Osteoblast (primary cell): ENCODE data around the gene HOXB9. TPM values are rescaled to one million over a fixed set of nuclear protein-coding genes. Genes with fewer than 3 reads are reported as not detected.

Source experiments
- DNase-seq: peaks from one replicate; pipeline ENCODE4 v3.0.0; 2011; ENCODE audit warnings: low spot score, mixed read lengths; ENCODE audit not compliant: insufficient read length; ENCODE audit errors: missing footprints
- H2AFZ ChIP-seq: 2 replicates; pipeline ENCODE4 v1.6.0; 2011; ENCODE audit warnings: mild to moderate bottlenecking, low read length
- H3K27ac ChIP-seq: 2 replicates; pipeline ENCODE4 v1.5.1; 2011; ENCODE audit warnings: mild to moderate bottlenecking, low read depth, low read length, moderate library complexity
- H3K27me3 ChIP-seq: 2 replicates; pipeline ENCODE4 v1.6.0; 2012; ENCODE audit warnings: mild to moderate bottlenecking, control low read depth, inconsistent platforms, low read length, moderate library complexity; ENCODE audit not compliant: insufficient read depth
- H3K36me3 ChIP-seq: 2 replicates; pipeline ENCODE4 v1.5.1; 2011; ENCODE audit warnings: mild to moderate bottlenecking, low read length, control low read depth, moderate library complexity; ENCODE audit not compliant: insufficient read depth
- H3K4me1 ChIP-seq: 2 replicates; pipeline ENCODE4 v1.5.1; 2011; ENCODE audit warnings: mild to moderate bottlenecking, low read length, control low read depth, moderate library complexity; ENCODE audit not compliant: insufficient read depth
- H3K4me2 ChIP-seq: 2 replicates; pipeline ENCODE4 v1.6.0; 2011; ENCODE audit warnings: mild to moderate bottlenecking, low read length; ENCODE audit not compliant: insufficient read depth
- H3K4me3 ChIP-seq: fragments of 200-600 bp; sonication (generic); 3 replicates; pipeline ENCODE4 v1.5.1; 2012; ENCODE audit warnings: mild to moderate bottlenecking, low read length, inconsistent platforms; ENCODE audit not compliant: insufficient read depth
- H3K79me2 ChIP-seq: 2 replicates; pipeline ENCODE4 v1.6.0; 2012; ENCODE audit warnings: mild to moderate bottlenecking, low read length, control low read depth, inconsistent platforms; ENCODE audit not compliant: insufficient read depth
- H3K9me3 ChIP-seq: 2 replicates; pipeline ENCODE4 v1.5.1; 2011; ENCODE audit warnings: low read depth, low read length, control low read depth
- H4K20me1 ChIP-seq: 2 replicates; pipeline ENCODE4 v1.6.0; 2012; ENCODE audit warnings: mild to moderate bottlenecking, low read length, control low read depth; ENCODE audit not compliant: insufficient read depth
- CTCF ChIP-seq: IDR thresholded peaks from 2 replicates; pipeline ENCODE4 v1.5.1; 2011; ENCODE audit warnings: mild to moderate bottlenecking, low read depth, low read length, moderate library complexity; ENCODE audit errors: extremely low read depth
- total RNA-seq: library from RNA; depleted of rRNA; stranded (reverse); fragments of >200 nt; gene quantifications from 2 replicates; pipeline ENCODE4 v1.2.3, GENCODE V29; 2012

Gene HOXB9
- total RNA-seq, 1 donor = not detected

GRCh38 chr17:48593840-48594537 lies 32.2 kb downstream of the HOXB9 start:
- H3K79me2 ChIP-seq = no peaks in the 10 kb centered on the region
- peak overlapping the region; percentile 47 for H2AFZ ChIP-seq
- peak overlapping the region; percentile 25 for H3K4me3 ChIP-seq
- peak; percentile 99 for DNase-seq
- H3K36me3 ChIP-seq = no peaks in the 10 kb centered on the region
- no peaks in the 10 kb centered on the region for H3K9me3 ChIP-seq
- H4K20me1 ChIP-seq = no peaks in the 10 kb centered on the region
- TF ChIP-seq CTCF = peak; percentile 82
- H3K4me2 ChIP-seq = peak overlapping the region; percentile 78
- H3K27me3 ChIP-seq = peaks cover 96% of the 10 kb centered on the region
- no peaks in the 10 kb centered on the region for H3K4me1 ChIP-seq
- no peak overlapping the region for H3K27ac ChIP-seq

- no peaks in the 10 kb centered on the region for H3K36me3 ChIP-seq
- peak within 1 kb of the TSS; percentile 57 for H3K4me3 ChIP-seq
- no peaks in the 10 kb centered on the region for H3K9me3 ChIP-seq
- peak within 1 kb of the TSS; percentile 47 for H2AFZ ChIP-seq
- H3K4me1 ChIP-seq = no peaks in the 10 kb centered on the region
- DNase-seq = no peak
- H3K27me3 ChIP-seq = peaks cover 96% of the 10 kb centered on the region
- no peak for TF ChIP-seq CTCF
- no peaks in the 10 kb centered on the region for H3K79me2 ChIP-seq
- no peak within 1 kb of the TSS for H3K27ac ChIP-seq
- peak within 1 kb of the TSS; percentile 78 for H3K4me2 ChIP-seq
- no peaks in the 10 kb centered on the region for H4K20me1 ChIP-seq
Measured at GRCh38 chr17:48593126-48593829, 32.9 kb downstream of the HOXB9 start, which contains the start of gene HOXB5. Gene HOXB5 (minus strand): TSS chr17:48593779. CDS start chr17:48593682, 97 bp downstream.

GRCh38 chr17:48592577-48592976 lies 33.6 kb downstream of the HOXB9 start:
- Histone ChIP-seq H3K79me2 (no peaks in the 10 kb centered on the region), H2AFZ (no peak overlapping the region), H3K27ac (no peak overlapping the region), H3K4me2 (peak overlapping the region; percentile 78), H4K20me1 (no peaks in the 10 kb centered on the region), H3K9me3 (no peaks in the 10 kb centered on the region), H3K4me1 (no peaks in the 10 kb centered on the region), H3K36me3 (no peaks in the 10 kb centered on the region), H3K4me3 (no peak overlapping the region), H3K27me3 (peaks cover 95% of the 10 kb centered on the region)
- no peak for DNase-seq
- no peak for TF ChIP-seq CTCF

GRCh38 chr17:48592057-48592514 lies 34.1 kb downstream of the HOXB9 start:
- Histone ChIP-seq H4K20me1 (no peaks in the 10 kb centered on the region), H3K27ac (no peak overlapping the region), H3K9me3 (no peaks in the 10 kb centered on the region), H3K36me3 (no peaks in the 10 kb centered on the region), H3K79me2 (no peaks in the 10 kb centered on the region), H3K4me3 (no peak overlapping the region), H3K27me3 (peaks cover 95% of the 10 kb centered on the region), H3K4me2 (no peak overlapping the region), H3K4me1 (no peaks in the 10 kb centered on the region), H2AFZ (no peak overlapping the region)
- DNase-seq = no peak
- no peak for TF ChIP-seq CTCF
